Neutrophil (primary cell): ENCODE measurements around the gene ZNF680.

ENCODE experiments used
- H3K27ac ChIP-seq: fragments of 200-600 bp; sonication (generic); 2 replicates; pipeline ENCODE4 v1.5.1; 2016; ENCODE audit warnings: mild to moderate bottlenecking, moderate library complexity
- H3K27me3 ChIP-seq: fragments of 200-600 bp; sonication (generic); 2 replicates; pipeline ENCODE4 v1.6.0; 2016; ENCODE audit warnings: mild to moderate bottlenecking
- H3K36me3 ChIP-seq: fragments of 200-600 bp; sonication (generic); 2 replicates; pipeline ENCODE4 v1.5.1; 2017
- H3K4me1 ChIP-seq, 2 experiments: fragments of 200-600 bp in 1 of 2; sonication (generic) in 1 of 2; 1 replicate in 1 of 2; 2 replicates in 1 of 2; pipeline versions ENCODE4 v1.5.1 to v1.6.1; 2013 to 2016; ENCODE audit warnings: low read depth in 1 of 2, low read length in 1 of 2, mild to moderate bottlenecking in 1 of 2, moderate library complexity in 1 of 2; ENCODE audit not compliant: control insufficient read depth in 1 of 2, insufficient read depth in 1 of 2
- H3K4me3 ChIP-seq, 2 experiments: fragments of 200-600 bp in 1 of 2; sonication (generic) in 1 of 2; 1 replicate in 1 of 2; 2 replicates in 1 of 2; pipeline ENCODE4 v1.5.1; 2013 to 2016; ENCODE audit warnings: low read depth in 1 of 2, low read length in 1 of 2, mild to moderate bottlenecking in 1 of 2, moderate library complexity in 1 of 2
- H3K9me3 ChIP-seq: fragments of 200-600 bp; sonication (generic); 2 replicates; pipeline ENCODE4 v1.5.1; 2016
- CTCF ChIP-seq: fragments of 200-600 bp; sonication (generic); IDR thresholded peaks from 2 replicates; pipeline ENCODE4 v1.5.1; 2016; ENCODE audit warnings: antibody characterized with exemption

Gene ZNF680

GRCh38 chr7:64504581-64505120 is 58.2 kb downstream of the ZNF680 start:
- no peak for TF ChIP-seq CTCF
- Histone ChIP-seq H3K4me1 (no peaks in the 10 kb centered on the region), H3K9me3 (peaks cover 25% of the 10 kb centered on the region), H3K36me3 (no peaks in the 10 kb centered on the region), H3K27me3 (no peaks in the 10 kb centered on the region), H3K27ac (no peak overlapping the region), H3K4me3 (no peak overlapping the region)

GRCh38 chr7:64498270-64498669 is 64.6 kb downstream of the ZNF680 start:
- peaks cover 6% of the 10 kb centered on the region for H3K27me3 ChIP-seq
- no peak overlapping the region for H3K27ac ChIP-seq
- H3K4me1 ChIP-seq = no peaks in the 10 kb centered on the region
- no peaks in the 10 kb centered on the region for H3K9me3 ChIP-seq
- H3K36me3 ChIP-seq = no peaks in the 10 kb centered on the region
- TF ChIP-seq CTCF = no peak
- no peak overlapping the region for H3K4me3 ChIP-seq

DNA sequence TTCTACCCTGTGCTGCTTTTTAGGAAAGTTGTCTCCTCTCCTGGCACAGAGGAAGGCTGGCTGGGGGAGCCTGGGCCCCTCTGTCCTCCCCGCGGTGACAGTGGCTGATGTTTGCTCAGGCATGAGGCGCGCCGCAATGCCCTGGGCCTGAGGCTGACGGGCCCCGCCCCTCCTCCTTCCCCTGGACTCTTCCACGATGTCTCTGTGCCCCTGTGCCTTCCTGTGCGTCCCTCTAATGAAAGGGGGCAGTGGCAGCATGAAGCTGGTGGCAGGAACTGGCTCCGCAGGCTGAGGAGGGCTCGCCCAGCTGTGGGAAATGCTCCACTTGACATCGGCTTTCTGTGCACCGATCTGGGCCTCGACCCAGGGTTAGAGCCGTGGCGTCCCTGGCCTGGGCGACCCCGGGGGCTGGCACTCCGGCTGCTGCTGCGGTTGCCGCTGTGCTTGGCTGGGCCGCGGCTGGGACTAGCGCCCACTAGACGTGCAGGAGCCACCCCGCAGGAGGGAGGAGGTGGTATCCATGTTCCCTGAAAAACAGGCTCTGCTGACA is 67.9 kb downstream of the ZNF680 start:
- no peak overlapping the region for H3K4me3 ChIP-seq
- H3K27ac ChIP-seq = no peak overlapping the region
- TF ChIP-seq CTCF = no peak
- no peaks in the 10 kb centered on the region for H3K36me3 ChIP-seq
- no peaks in the 10 kb centered on the region for H3K4me1 ChIP-seq
- peaks cover 10% of the 10 kb centered on the region for H3K9me3 ChIP-seq
- peaks cover 6% of the 10 kb centered on the region for H3K27me3 ChIP-seq

DNA sequence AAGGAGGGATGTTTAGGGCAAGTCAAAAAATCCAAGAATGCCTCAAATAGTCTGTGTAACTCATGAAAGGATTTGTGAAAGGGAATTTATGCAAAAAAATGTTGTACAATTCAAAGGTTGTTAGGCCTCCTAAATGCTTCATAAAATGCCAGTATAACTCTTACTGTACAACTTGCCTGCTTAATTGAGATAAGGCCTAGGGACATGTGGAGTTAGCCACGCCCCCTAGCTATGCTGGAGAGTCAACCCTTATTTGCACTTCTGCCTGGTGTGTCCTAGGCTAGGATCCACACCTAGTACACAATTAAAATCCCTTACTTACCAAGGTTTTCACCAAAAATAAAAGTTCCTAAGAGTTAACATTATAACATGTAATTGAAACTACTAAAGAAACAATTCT is 77.2 kb downstream of the ZNF680 start:
- Histone ChIP-seq H3K9me3 (peaks cover 8% of the 10 kb centered on the region), H3K27ac (no peak overlapping the region), H3K4me1 (no peaks in the 10 kb centered on the region), H3K27me3 (no peaks in the 10 kb centered on the region), H3K4me3 (no peak overlapping the region), H3K36me3 (no peaks in the 10 kb centered on the region)
- no peak for TF ChIP-seq CTCF
